Effector memory CD4-positive, alpha-beta T cell (primary cell): ENCODE results near the gene PTP4A2.
"Not testable (repeated sequence)": the region's sequence is repeated elsewhere in the genome, so short reads cannot be mapped to it uniquely, and the experiment has no call there.

Experiments
- DNase-seq, 3 donors: peaks; one replicate each; pipeline ENCODE4 v3.0.0-alpha.2; 2020
- H3K27ac ChIP-seq: 2 replicates; pipeline ENCODE4 v1.7.0; 2013; ENCODE audit warnings: mild to moderate bottlenecking, low read length, moderate library complexity; ENCODE audit not compliant: insufficient read depth, poor library complexity, severe bottlenecking
- H3K27me3 ChIP-seq: replicated peaks from 2 replicates; pipeline ENCODE4 v1.7.0; 2013; ENCODE audit warnings: mild to moderate bottlenecking, low read length; ENCODE audit not compliant: insufficient read depth, control insufficient read depth, poor library complexity, severe bottlenecking
- H3K36me3 ChIP-seq: 2 replicates; pipeline ENCODE4 v1.7.0; 2013; ENCODE audit warnings: mild to moderate bottlenecking, low read length, moderate library complexity; ENCODE audit not compliant: control insufficient read depth, insufficient read depth
- H3K4me1 ChIP-seq: 2 replicates; pipeline ENCODE4 v1.7.0; 2013; ENCODE audit warnings: low read length, mild to moderate bottlenecking; ENCODE audit not compliant: control insufficient read depth, insufficient read depth, poor library complexity, severe bottlenecking
- H3K4me3 ChIP-seq: 2 replicates; pipeline ENCODE4 v1.7.0; 2013; ENCODE audit warnings: low read length, low read depth, mild to moderate bottlenecking; ENCODE audit not compliant: insufficient read depth, poor library complexity, severe bottlenecking
- H3K9me3 ChIP-seq: 2 replicates; pipeline ENCODE4 v1.7.0; 2013; ENCODE audit warnings: mild to moderate bottlenecking, low read length, moderate library complexity; ENCODE audit not compliant: control insufficient read depth

Gene PTP4A2

DNA sequence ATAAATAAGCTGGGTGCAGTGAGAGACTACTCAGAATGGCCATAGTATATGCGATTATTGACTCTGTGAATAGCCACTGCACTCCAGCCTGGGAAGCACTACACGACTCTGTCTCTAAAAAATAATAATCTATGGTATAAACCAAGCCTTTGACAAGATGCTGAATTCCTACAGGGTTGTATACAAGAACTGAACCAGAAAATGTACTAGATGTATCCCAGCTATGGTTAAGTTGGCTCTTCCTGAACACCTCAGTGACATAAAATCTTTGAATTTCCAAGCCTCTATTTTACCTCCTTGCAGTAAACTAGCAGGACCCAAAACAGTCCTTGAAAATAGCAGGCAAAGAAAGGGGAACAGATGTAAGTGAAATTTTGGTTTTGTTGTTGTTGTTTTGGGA lies 32.5 kb downstream of the PTP4A2 start:
- H3K36me3 ChIP-seq, result peaks cover 32% of the 10 kb centered on the region
- H3K27me3 ChIP-seq, result no peaks in the 10 kb centered on the region
- H3K9me3 ChIP-seq, result no peaks in the 10 kb centered on the region
- H3K27ac ChIP-seq, result no peak overlapping the region
- no peaks in the 10 kb centered on the region for H3K4me1 ChIP-seq
- no peak overlapping the region for H3K4me3 ChIP-seq
- DNase-seq, result no peak

DNA sequence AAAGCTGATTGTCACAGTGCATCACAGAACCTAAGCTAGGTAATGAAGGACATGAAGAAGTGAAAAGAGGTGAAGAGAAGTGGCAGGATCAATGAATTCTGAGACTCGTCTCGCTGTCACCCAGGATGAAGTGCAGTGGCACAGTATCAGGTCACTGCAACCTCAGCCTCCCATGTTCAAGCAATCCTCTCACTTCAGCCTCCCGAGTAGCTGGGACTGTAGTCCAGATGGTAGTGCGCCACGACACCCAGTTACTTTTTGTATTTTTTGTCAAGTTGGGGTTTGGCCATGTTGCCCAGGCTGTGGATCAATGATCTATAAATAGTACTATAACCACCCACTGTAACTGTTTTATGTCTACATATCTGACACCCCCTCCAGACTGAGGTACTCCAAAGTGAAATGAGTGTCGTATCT lies 33.1 kb downstream of the PTP4A2 start:
- no peaks in the 10 kb centered on the region for H3K27me3 ChIP-seq
- no peak for DNase-seq
- H3K9me3 ChIP-seq, result no peaks in the 10 kb centered on the region
- H3K4me1 ChIP-seq, result no peaks in the 10 kb centered on the region
- H3K4me3 ChIP-seq, result no peak overlapping the region
- peak overlapping the region; percentile 11 for H3K27ac ChIP-seq
- peaks cover 29% of the 10 kb centered on the region for H3K36me3 ChIP-seq

DNA sequence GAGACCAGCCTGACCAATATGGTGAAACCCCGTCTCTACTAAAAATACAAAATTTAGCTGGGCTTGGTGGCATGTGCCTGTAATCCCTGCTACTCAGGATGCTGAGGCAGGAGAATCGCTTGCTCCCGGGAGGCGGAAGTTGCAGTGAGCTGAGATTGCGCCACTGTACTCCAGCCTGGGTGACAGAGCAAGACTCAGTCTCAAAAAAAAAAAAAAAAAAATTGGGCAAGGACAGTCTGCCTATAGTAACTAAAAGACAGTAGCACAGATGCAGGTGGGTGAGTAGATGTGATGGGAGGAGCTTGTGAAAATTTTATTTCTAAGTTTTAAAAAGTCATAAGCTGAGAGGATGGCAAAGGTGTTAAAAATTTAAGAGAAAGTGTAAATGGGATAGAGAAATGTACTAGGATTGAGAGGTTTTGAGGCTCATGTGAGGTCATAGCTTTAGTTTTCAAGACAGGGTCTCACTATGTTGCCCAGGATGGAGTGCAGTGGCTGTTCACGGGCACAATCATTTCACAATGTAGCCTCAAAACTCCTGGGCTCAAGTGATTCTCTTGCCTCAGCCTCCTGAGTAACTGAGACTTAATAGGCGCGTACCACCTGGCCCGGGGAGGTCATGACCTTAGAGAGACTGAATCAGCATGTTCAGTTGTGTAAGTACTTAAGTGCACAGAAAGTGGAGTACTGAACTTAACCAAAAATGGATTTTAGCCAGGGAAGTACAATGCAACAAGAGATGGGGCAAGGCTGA lies 33.7 kb downstream of the PTP4A2 start:
- no peak for DNase-seq
- Histone ChIP-seq H3K27ac (peak overlapping the region; percentile 11), H3K4me1 (no peaks in the 10 kb centered on the region), H3K9me3 (no peaks in the 10 kb centered on the region), H3K27me3 (no peaks in the 10 kb centered on the region), H3K4me3 (no peak overlapping the region), H3K36me3 (peaks cover 23% of the 10 kb centered on the region)

DNA sequence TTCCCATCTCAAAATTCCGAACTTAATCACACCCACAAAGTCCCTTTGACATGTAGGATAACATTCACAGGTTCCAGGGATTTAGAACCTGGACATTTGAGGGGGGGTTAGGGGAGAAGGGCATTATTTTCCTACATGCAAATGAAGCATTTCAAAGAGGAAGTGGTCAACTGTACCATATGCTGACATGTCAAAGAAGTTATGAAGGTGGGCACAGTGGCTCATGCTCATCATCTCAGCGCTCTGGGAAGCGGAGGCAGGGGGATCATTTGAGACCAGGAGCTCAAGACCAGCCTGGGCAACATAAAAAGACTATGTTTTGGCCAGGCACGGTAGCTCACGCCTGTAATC lies 35.7 kb downstream of the PTP4A2 start:
- Histone ChIP-seq H3K4me1 (no peaks in the 10 kb centered on the region), H3K27ac (no peak overlapping the region), H3K4me3 (no peak overlapping the region), H3K36me3 (peaks cover 12% of the 10 kb centered on the region), H3K27me3 (no peaks in the 10 kb centered on the region), H3K9me3 (no peaks in the 10 kb centered on the region)
- DNase-seq, result no peak

DNA sequence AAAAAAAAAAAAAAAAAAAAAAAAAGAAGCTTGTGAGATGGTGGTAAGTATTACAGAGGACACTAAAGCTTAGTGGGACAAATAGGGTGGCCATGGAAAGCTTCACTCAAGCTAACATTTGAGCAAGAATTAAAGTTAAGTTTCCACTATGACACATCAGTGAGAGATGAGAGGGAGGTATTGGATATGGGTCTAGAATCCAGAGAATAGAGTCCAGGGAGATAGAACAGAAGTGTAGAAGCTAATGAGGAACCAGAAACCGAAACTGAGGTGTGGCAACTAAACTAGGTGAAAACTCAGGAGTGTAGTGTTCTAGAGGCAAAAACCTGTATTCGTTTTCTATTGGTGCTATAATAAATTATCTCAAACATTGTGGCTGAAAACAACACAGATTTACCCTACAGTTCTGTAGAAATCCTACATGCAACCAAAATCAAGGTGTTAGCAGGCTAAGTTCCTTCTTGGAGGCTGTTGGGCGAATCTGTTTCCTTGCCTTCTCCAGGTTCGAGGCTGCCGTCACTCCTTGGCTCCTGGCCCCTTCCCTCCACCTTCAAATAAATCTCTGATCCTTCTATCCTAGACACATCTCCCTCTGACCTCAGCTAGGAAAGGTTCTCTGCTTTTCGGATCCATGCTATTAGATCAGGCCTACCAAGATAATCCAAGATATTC lies 36.2 kb downstream of the PTP4A2 start:
- no peak overlapping the region for H3K4me3 ChIP-seq
- DNase-seq, result no peak
- H3K36me3 ChIP-seq, result peaks cover 6% of the 10 kb centered on the region
- H3K9me3 ChIP-seq, result no peaks in the 10 kb centered on the region
- no peaks in the 10 kb centered on the region for H3K4me1 ChIP-seq
- no peaks in the 10 kb centered on the region for H3K27me3 ChIP-seq
- H3K27ac ChIP-seq, result no peak overlapping the region

DNA sequence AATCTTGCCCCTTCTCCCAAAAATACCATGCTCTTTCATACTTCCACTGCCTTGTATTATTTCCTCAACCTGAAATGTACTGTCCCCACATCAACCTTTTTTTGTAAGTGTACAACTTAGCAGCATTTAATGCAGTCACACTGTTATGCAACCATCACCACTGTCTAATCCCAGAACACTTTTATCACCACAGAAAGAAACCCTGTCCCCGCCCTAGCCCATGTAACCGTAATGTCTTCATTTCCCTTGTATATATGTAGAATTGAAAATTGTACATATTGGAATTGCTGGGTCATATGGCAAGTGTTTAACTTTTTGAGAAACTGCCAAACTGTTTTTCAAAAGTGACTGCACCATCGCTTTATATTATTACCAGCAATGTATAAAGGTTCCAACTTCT lies 37.4 kb downstream of the PTP4A2 start:
- Histone ChIP-seq H3K4me3 (no peak overlapping the region), H3K4me1 (no peaks in the 10 kb centered on the region), H3K27ac (no peak overlapping the region), H3K27me3 (no peaks in the 10 kb centered on the region), H3K36me3 (peaks cover 3% of the 10 kb centered on the region), H3K9me3 (no peaks in the 10 kb centered on the region)
- no peak for DNase-seq

DNA sequence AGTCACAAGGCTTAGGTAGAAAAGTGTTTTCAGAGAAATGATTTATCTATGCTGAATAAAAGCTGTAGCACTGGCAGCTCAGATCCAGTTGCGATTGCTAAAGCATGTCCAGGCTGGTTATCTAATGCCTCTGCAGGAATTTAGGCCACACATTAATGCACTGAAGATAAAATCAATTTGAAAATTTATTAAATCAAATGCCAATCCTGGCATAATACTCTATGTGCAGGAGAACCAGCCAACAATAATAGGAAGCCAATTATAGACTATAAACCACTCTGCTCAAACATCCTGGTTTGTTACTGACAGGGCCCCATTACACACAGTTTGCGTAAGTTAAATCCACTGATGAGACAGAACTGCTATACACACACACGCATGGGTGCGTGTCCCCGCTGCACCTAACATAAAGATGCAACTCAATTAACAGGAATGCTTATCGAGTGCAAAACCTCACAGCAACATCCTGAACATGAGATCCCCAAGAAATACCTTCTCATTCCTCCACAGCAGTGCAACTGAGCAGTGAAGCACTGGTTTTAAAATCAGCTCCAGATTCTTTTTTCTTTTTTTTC lies 40.6 kb downstream of the PTP4A2 start:
- H3K27ac ChIP-seq, result no peak overlapping the region
- no peaks in the 10 kb centered on the region for H3K9me3 ChIP-seq
- no peak overlapping the region for H3K4me3 ChIP-seq
- H3K36me3 ChIP-seq, result no peaks in the 10 kb centered on the region
- DNase-seq, result no peak
- H3K4me1 ChIP-seq, result no peaks in the 10 kb centered on the region
- no peaks in the 10 kb centered on the region for H3K27me3 ChIP-seq

DNA sequence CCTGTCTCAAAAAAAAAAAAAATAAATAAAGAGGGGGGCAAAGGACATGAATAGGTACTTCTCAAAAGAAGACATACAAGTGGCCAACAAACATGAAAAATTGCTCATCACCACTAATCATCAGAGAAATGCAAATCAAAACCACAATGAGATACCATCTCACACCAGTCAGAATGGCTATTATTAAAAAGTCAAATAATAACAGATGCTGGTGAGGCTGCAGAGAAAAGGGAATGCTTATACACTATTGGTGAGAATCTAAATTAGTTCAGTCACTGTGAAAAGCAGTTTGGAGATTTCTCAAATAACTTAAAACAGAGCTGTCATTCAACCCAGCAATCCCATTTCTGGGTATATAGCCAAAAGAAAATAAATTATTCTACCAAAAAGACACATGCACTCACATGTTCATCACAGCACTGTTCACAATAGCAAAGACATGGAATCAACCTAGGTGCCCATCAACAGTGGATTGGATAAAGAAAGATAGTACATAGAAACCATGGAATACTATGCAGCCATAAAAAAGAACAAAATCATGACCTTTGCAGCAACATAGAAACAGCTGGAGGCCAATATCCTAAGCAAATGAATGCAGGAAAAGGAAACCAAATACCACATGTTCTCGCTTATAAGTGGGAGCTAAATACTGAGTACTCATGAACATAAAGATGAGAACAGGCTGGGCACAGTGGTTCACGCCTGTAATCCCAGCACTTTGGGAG lies 42.5 kb downstream of the PTP4A2 start:
- DNase-seq, H3K4me1 ChIP-seq: not testable (repeated sequence)

DNA sequence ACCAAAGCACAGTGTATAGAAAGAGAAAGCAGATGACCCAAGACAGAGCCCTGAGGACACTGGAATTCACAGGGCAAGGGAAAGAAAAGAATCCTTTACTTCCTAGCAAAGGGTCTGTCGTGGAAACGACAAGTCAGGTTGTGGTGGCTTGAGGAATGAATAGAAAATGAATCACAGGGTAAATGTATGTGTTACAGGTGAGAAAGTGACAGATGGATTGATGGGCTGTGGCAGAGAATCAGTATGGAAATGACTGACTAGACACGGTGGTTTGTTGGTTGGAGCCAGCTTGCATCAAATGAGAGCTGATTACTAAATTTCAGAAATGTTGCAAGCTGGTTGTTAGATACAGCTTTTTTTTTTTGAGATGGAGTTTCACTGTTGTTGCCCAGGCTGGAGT lies 46.9 kb downstream of the PTP4A2 start:
- Histone ChIP-seq H3K9me3 (no peaks in the 10 kb centered on the region), H3K27ac (no peak overlapping the region), H3K4me1 (peaks cover 16% of the 10 kb centered on the region), H3K27me3 (no peaks in the 10 kb centered on the region), H3K4me3 (no peak overlapping the region), H3K36me3 (no peaks in the 10 kb centered on the region)
- no peak for DNase-seq

More for the DNA sequence above, 42.5 kb downstream of the PTP4A2 start:
- H3K27me3 ChIP-seq, H3K36me3 ChIP-seq, H3K4me3 ChIP-seq, H3K9me3 ChIP-seq, H3K27ac ChIP-seq: not testable (repeated sequence)

DNA sequence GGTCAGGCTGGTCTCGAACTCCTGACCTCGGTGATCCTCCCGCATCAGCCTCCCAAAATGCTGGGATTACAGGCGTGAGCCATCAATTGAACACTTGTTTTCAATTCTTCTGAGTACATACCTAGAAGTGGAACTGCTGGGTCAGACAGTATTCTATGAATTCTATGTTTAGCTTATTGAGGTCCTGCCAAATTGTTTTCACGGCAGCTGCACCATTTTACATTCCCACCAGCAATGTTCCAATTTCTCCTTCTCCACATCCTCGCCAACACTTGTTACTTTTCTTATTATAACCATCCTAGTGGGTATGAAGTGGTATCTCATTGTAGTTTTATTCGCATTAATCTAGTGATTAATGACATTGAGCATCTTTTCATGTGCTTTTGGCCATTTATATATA lies 49.9 kb downstream of the PTP4A2 start:
- no peak for DNase-seq
- Histone ChIP-seq H3K9me3 (no peaks in the 10 kb centered on the region), H3K27ac (no peak overlapping the region), H3K36me3 (no peaks in the 10 kb centered on the region), H3K4me1 (peaks cover 16% of the 10 kb centered on the region), H3K4me3 (no peak overlapping the region), H3K27me3 (no peaks in the 10 kb centered on the region)
